HG03280 (cell line): ENCODE data around the gene IGLL1.
"Not testable (repeated sequence)": the region's sequence is repeated elsewhere in the genome, so short reads cannot be mapped to it uniquely, and the experiment has no call there.

Experiments
- ATAC-seq: cut with Tn5 transposase; IDR thresholded peaks from one replicate; pipeline ENCODE4 v1.9.1; 2021; ENCODE audit warnings: mild to moderate bottlenecking, moderate library complexity; ENCODE audit not compliant: unreplicated experiment

Gene IGLL1

GRCh38 chr22:23591846-23592245, 11.8 kb upstream of the IGLL1 start:
- no peak for ATAC-seq

- no peak for ATAC-seq
Observed at GRCh38 chr22:23591201-23591791, 11.2 kb upstream of the IGLL1 start.

- ATAC-seq = no peak
Observed at GRCh38 chr22:23583836-23584235, 3.7 kb upstream of the IGLL1 start.

GRCh38 chr22:23583153-23583552, 3.1 kb upstream of the IGLL1 start:
- ATAC-seq = no peak

- ATAC-seq = no peak
Observed at GRCh38 chr22:23581260-23581650, 1.2 kb upstream of the IGLL1 start.

- no peak for ATAC-seq
Observed at GRCh38 chr22:23580576-23581259, 628 bp upstream of the IGLL1 start.

- no peak for ATAC-seq
Observed at GRCh38 chr22:23579280-23579679, 810 bp downstream of the IGLL1 start.

GRCh38 chr22:23578306-23578705, 1.8 kb downstream of the IGLL1 start:
- ATAC-seq = no peak

GRCh38 chr22:23576681-23577080, 3.4 kb downstream of the IGLL1 start:
- ATAC-seq = no peak

GRCh38 chr22:23575601-23576000, 4.5 kb downstream of the IGLL1 start:
- ATAC-seq = no peak

GRCh38 chr22:23574877-23575276, 5.2 kb downstream of the IGLL1 start:
- no peak for ATAC-seq

GRCh38 chr22:23574371-23574811, 5.7 kb downstream of the IGLL1 start:
- no peak for ATAC-seq

- not testable (repeated sequence) for ATAC-seq
Observed at GRCh38 chr22:23573701-23574235, 6.3 kb downstream of the IGLL1 start.

- ATAC-seq = not testable (repeated sequence)
Observed at GRCh38 chr22:23573106-23573505, 7.0 kb downstream of the IGLL1 start.

GRCh38 chr22:23571486-23571885, 8.6 kb downstream of the IGLL1 start:
- ATAC-seq = no peak

GRCh38 chr22:23570681-23571080, 9.4 kb downstream of the IGLL1 start:
- no peak for ATAC-seq

GRCh38 chr22:23569716-23570115, 10.4 kb downstream of the IGLL1 start:
- no peak for ATAC-seq

- no peak for ATAC-seq
Observed at GRCh38 chr22:23569291-23569690, 10.8 kb downstream of the IGLL1 start.

- ATAC-seq = no peak
Observed at GRCh38 chr22:23566705-23567475, 13.2 kb downstream of the IGLL1 start.

- ATAC-seq = no peak
Observed at GRCh38 chr22:23565915-23566704, 14.0 kb downstream of the IGLL1 start.
